HG03064 (cell line): ENCODE data around the gene SARDH.

Experiments used
- ATAC-seq: cut with Tn5 transposase; IDR thresholded peaks from one replicate; pipeline ENCODE4 v1.9.1; 2021; ENCODE audit warnings: low read depth; ENCODE audit not compliant: unreplicated experiment

Gene SARDH

GRCh38 chr9:133690081-133690561 is 48.0 kb downstream of the SARDH start:
- ATAC-seq = no peak

- no peak for ATAC-seq
Observed at GRCh38 chr9:133689151-133689763, 48.9 kb downstream of the SARDH start.

GRCh38 chr9:133687856-133688761 is 50.0 kb downstream of the SARDH start:
- no peak for ATAC-seq

GRCh38 chr9:133686642-133687575 is 51.2 kb downstream of the SARDH start:
- no peak for ATAC-seq

GRCh38 chr9:133685653-133686609 is 52.2 kb downstream of the SARDH start:
- ATAC-seq = no peak

GRCh38 chr9:133684936-133685361 is 53.2 kb downstream of the SARDH start:
- no peak for ATAC-seq

GRCh38 chr9:133684121-133684935 is 53.8 kb downstream of the SARDH start:
- no peak for ATAC-seq

GRCh38 chr9:133683586-133684120 is 54.5 kb downstream of the SARDH start:
- ATAC-seq = no peak

- ATAC-seq = no peak
Observed at GRCh38 chr9:133682818-133683585, 55.1 kb downstream of the SARDH start.

GRCh38 chr9:133681658-133682306 is 56.4 kb downstream of the SARDH start:
- no peak for ATAC-seq

- no peak for ATAC-seq
Observed at GRCh38 chr9:133680976-133681657, 57.0 kb downstream of the SARDH start.

- no peak for ATAC-seq
Observed at GRCh38 chr9:133680250-133680975, 57.7 kb downstream of the SARDH start.

GRCh38 chr9:133679466-133680061 is 58.6 kb downstream of the SARDH start:
- no peak for ATAC-seq

- ATAC-seq = no peak
Observed at GRCh38 chr9:133679056-133679455, 59.1 kb downstream of the SARDH start.

GRCh38 chr9:133677126-133678010 is 60.8 kb downstream of the SARDH start:
- ATAC-seq = no peak
